HEK293 (cell line): ENCODE data around the gene PCDHGC5.

Experiments used
- CTCF ChIA-PET: fragments of 350-600 bp; formaldehyde crosslinking; extraction: SDS; loops from one replicate; lab custom pipeline; 2021; ENCODE audit warnings: antibody characterized with exemption; lab: Yijun Ruan, JAX
- POLR2A ChIA-PET: fragments of 300-600 bp; formaldehyde crosslinking; extraction: SDS; loops from one replicate; lab custom pipeline; 2020; ENCODE audit warnings: antibody characterized with exemption, inconsistent platforms; lab: Yijun Ruan, JAX
- H3K27ac ChIP-seq: fragments of 200-500 bp; sonication (Bioruptor generic); 2 replicates; pipeline ENCODE4 v1.5.1; 2014; ENCODE audit warnings: low read depth, low read length, control low read depth, inconsistent platforms; ENCODE audit errors: extremely low read depth
- H3K36me3 ChIP-seq, 2 experiments: fragments of 200-500 bp in 1 of 2; sonication (Bioruptor generic) in 1 of 2; 1 replicate in 1 of 2; 2 replicates in 1 of 2; pipeline ENCODE4 v1.5.1; 2014 to 2017; ENCODE audit warnings: inconsistent platforms in 2 of 2, low read length in 2 of 2; ENCODE audit not compliant: control insufficient read depth in 2 of 2, insufficient read depth in 1 of 2
- H3K4me1 ChIP-seq: fragments of 200-500 bp; sonication (Bioruptor generic); 2 replicates; pipeline ENCODE4 v1.5.1; 2014; ENCODE audit warnings: mild to moderate bottlenecking, low read length, inconsistent platforms; ENCODE audit not compliant: control insufficient read depth, insufficient read depth
- H3K4me3 ChIP-seq: 2 replicates; pipeline ENCODE4 v1.5.1; 2011; ENCODE audit warnings: low read depth, mild to moderate bottlenecking, control low read depth, low read length, moderate library complexity
- H3K9me3 ChIP-seq: fragments of 200-500 bp; sonication (Bioruptor generic); 2 replicates; pipeline ENCODE4 v1.5.1; 2014; ENCODE audit warnings: low read depth, low read length, inconsistent platforms; ENCODE audit not compliant: control insufficient read depth, insufficient read depth
- GLIS1 ChIP-seq: fragments of 450-650 bp; formaldehyde crosslinking; IDR thresholded peaks from 2 replicates; pipeline ENCODE4 v1.5.1; 2016; ENCODE audit warnings: missing biosample characterization, missing genetic modification characterization
- GLIS2 ChIP-seq: fragments of 450-650 bp; formaldehyde crosslinking; IDR thresholded peaks from 2 replicates; pipeline ENCODE4 v1.5.1; 2016; ENCODE audit warnings: missing biosample characterization, missing genetic modification characterization
- REPIN1 ChIP-seq: fragments of 450-650 bp; formaldehyde crosslinking; IDR thresholded peaks from 2 replicates; pipeline ENCODE4 v1.5.1; 2017; ENCODE audit warnings: missing biosample characterization, missing genetic modification characterization, low read depth
- ZBTB20 ChIP-seq: fragments of 450-650 bp; formaldehyde crosslinking; IDR thresholded peaks from 2 replicates; pipeline ENCODE4 v1.5.1; 2016; ENCODE audit warnings: missing biosample characterization, missing genetic modification characterization
- ZFP41 ChIP-seq: fragments of 450-650 bp; formaldehyde crosslinking; IDR thresholded peaks from 2 replicates; pipeline ENCODE4 v1.5.1; 2016; ENCODE audit warnings: missing biosample characterization, missing genetic modification characterization, borderline replicate concordance
- ZNF132 ChIP-seq: fragments of 450-650 bp; formaldehyde crosslinking; IDR thresholded peaks from 2 replicates; pipeline ENCODE4 v1.5.1; 2017; ENCODE audit warnings: missing biosample characterization, missing genetic modification characterization, borderline replicate concordance
- ZNF148 ChIP-seq: fragments of 450-650 bp; formaldehyde crosslinking; IDR thresholded peaks from 2 replicates; pipeline ENCODE4 v1.5.0; 2017; ENCODE audit warnings: missing biosample characterization, missing genetic modification characterization, borderline replicate concordance
- ZNF157 ChIP-seq: fragments of 450-650 bp; formaldehyde crosslinking; IDR thresholded peaks from 2 replicates; pipeline ENCODE4 v1.5.1; 2016; ENCODE audit warnings: missing biosample characterization, missing genetic modification characterization
- ZNF175 ChIP-seq: fragments of 450-650 bp; formaldehyde crosslinking; IDR thresholded peaks from 2 replicates; pipeline ENCODE4 v1.5.1; 2016; ENCODE audit warnings: missing biosample characterization, missing genetic modification characterization
- ZNF202 ChIP-seq: fragments of 450-650 bp; formaldehyde crosslinking; IDR thresholded peaks from 2 replicates; pipeline ENCODE4 v1.5.1; 2016; ENCODE audit warnings: missing biosample characterization, missing genetic modification characterization, borderline replicate concordance
- ZNF214 ChIP-seq: fragments of 450-650 bp; formaldehyde crosslinking; IDR thresholded peaks from 2 replicates; pipeline ENCODE4 v1.5.1; 2017; ENCODE audit warnings: missing biosample characterization, mild to moderate bottlenecking, missing genetic modification characterization, borderline replicate concordance
- ZNF391 ChIP-seq: fragments of 450-650 bp; formaldehyde crosslinking; IDR thresholded peaks from 2 replicates; pipeline ENCODE4 v1.5.1; 2016; ENCODE audit warnings: low read depth, missing biosample characterization, missing genetic modification characterization, borderline replicate concordance
- ZNF513 ChIP-seq: fragments of 450-650 bp; IDR thresholded peaks from 2 replicates; pipeline ENCODE4 v1.5.1; 2018; ENCODE audit warnings: missing biosample characterization, missing genetic modification characterization
- ZNF529 ChIP-seq: fragments of 450-650 bp; formaldehyde crosslinking; IDR thresholded peaks from 2 replicates; pipeline ENCODE4 v1.5.1; 2017; ENCODE audit warnings: missing genetic modification characterization, missing biosample characterization; ENCODE audit not compliant: insufficient replicate concordance
- ZNF645 ChIP-seq: fragments of 450-650 bp; formaldehyde crosslinking; IDR thresholded peaks from 2 replicates; pipeline ENCODE4; 2016; ENCODE audit warnings: missing biosample characterization, missing genetic modification characterization
- ZNF660 ChIP-seq: fragments of 450-650 bp; IDR thresholded peaks from 2 replicates; pipeline ENCODE4 v1.5.1; 2018; ENCODE audit warnings: missing biosample characterization, mild to moderate bottlenecking, missing genetic modification characterization
- ZNF664 ChIP-seq: fragments of 450-650 bp; formaldehyde crosslinking; IDR thresholded peaks from 2 replicates; pipeline ENCODE4 v1.5.1; 2016; ENCODE audit warnings: missing biosample characterization, missing genetic modification characterization
- ZNF670 ChIP-seq: fragments of 450-650 bp; formaldehyde crosslinking; IDR thresholded peaks from 2 replicates; pipeline ENCODE4 v1.5.1; 2016; ENCODE audit warnings: missing biosample characterization, missing genetic modification characterization, low read depth
- ZNF792 ChIP-seq: fragments of 450-650 bp; formaldehyde crosslinking; IDR thresholded peaks from 2 replicates; pipeline ENCODE4 v1.5.1; 2016; ENCODE audit warnings: missing biosample characterization, missing genetic modification characterization

The PCDHGC5 gene

GRCh38 chr5:141528291-141528984 lies 39.6 kb downstream of the PCDHGC5 start:
- H3K4me1 ChIP-seq, result peaks cover 3% of the 10 kb centered on the region; the same call in 1 of the 2 replicates
- no peak overlapping the region for H3K4me3 ChIP-seq
- H3K9me3 ChIP-seq, result no peaks in the 10 kb centered on the region
- H3K27ac ChIP-seq, result no peak overlapping the region
- ChIA-PET POLR2A (no interaction called here), CTCF (interaction anchor here (0.5 to 10.9 kb wide), 9 partner anchors 26 to 610 kb away, joined by 3 to 160 read pairs (median 4); partner anchors contain the start of genes PCDHGA10, PCDHGA11, PCDHGB7 and PCDHGC3)
- TF ChIP-seq ZBTB20 (tag by site-specific recombination) (no peak), ZNF529 (tag by site-specific recombination) (no peak), ZNF792 (no peak), ZNF670 (tag by site-specific recombination) (no peak), GLIS1 (tag by site-specific recombination) (no peak), ZNF660 (no peak), ZNF214 (no peak), ZNF664 (tag by site-specific recombination) (no peak), ZNF157 (tag by site-specific recombination) (no peak), ZFP41 (tag by site-specific recombination) (no peak), REPIN1 (tag by site-specific recombination) (no peak), ZNF202 (tag by site-specific recombination) (no peak), ZNF391 (no peak), ZNF645 (no peak), ZNF148 (tag by site-specific recombination) (no peak), ZNF132 (tag by site-specific recombination) (no peak), GLIS2 (tag by site-specific recombination) (no peak)
- peaks cover 33 to 81% of the 10 kb centered on the region in 2 experiments for H3K36me3 ChIP-seq

- CTCF ChIA-PET, result interaction anchor here (0.5 to 10.9 kb wide), 4 partner anchors 26 to 136 kb away, joined by 3 to 160 read pairs (median 4); partner anchors contain the start of genes PCDHGA10, PCDHGA11 and PCDHGB7
- H3K36me3 ChIP-seq, result peaks cover 38 to 81% of the 10 kb centered on the region in 2 experiments
- H3K27ac ChIP-seq, result no peak overlapping the region
- H3K4me3 ChIP-seq, result no peak overlapping the region
- peaks cover 3% of the 10 kb centered on the region; the same call in 1 of the 2 replicates for H3K4me1 ChIP-seq
- POLR2A ChIA-PET, result no interaction called here
- TF ChIP-seq ZNF175 (no peak), ZNF513 (tag by site-specific recombination) (no peak)
- H3K9me3 ChIP-seq, result no peaks in the 10 kb centered on the region
Measured at GRCh38 chr5:141529002-141529401, 40.1 kb downstream of the PCDHGC5 start.
